B cell (primary cell): ENCODE measurements around the gene MGST2.

ENCODE experiments used
- EZH2 ChIP-seq: IDR thresholded peaks from 2 replicates; pipeline ENCODE4 v1.6.1; 2012; ENCODE audit warnings: borderline replicate concordance, low read depth, mild to moderate bottlenecking, moderate library complexity, low read length; ENCODE audit not compliant: insufficient read depth, poor library complexity, severe bottlenecking
- TF ChIP-seq, protein P1 (sequence below): fragments of 200-600 bp; IDR thresholded peaks from one replicate; pipeline ENCODE4 v1.8.0; 2022; ENCODE audit warnings: antibody characterized with exemption, mild to moderate bottlenecking

- TF ChIP-seq, protein P1, sequence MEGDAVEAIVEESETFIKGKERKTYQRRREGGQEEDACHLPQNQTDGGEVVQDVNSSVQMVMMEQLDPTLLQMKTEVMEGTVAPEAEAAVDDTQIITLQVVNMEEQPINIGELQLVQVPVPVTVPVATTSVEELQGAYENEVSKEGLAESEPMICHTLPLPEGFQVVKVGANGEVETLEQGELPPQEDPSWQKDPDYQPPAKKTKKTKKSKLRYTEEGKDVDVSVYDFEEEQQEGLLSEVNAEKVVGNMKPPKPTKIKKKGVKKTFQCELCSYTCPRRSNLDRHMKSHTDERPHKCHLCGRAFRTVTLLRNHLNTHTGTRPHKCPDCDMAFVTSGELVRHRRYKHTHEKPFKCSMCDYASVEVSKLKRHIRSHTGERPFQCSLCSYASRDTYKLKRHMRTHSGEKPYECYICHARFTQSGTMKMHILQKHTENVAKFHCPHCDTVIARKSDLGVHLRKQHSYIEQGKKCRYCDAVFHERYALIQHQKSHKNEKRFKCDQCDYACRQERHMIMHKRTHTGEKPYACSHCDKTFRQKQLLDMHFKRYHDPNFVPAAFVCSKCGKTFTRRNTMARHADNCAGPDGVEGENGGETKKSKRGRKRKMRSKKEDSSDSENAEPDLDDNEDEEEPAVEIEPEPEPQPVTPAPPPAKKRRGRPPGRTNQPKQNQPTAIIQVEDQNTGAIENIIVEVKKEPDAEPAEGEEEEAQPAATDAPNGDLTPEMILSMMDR = no peak
- no peak for TF ChIP-seq EZH2
Measured at GRCh38 chr4:139675651-139676050, 10.0 kb downstream of the MGST2 start.
